Heart right ventricle (tissue), 16 donors: Measurements from ENCODE around the gene ZNF462. TPM values are rescaled to one million over a fixed set of nuclear protein-coding genes. Genes with fewer than 3 reads are reported as not detected.

ENCODE experiments used
- ATAC-seq, 8 donors: fragments of 200-7000 bp; cut with Tn5 transposase; one replicate each; pipeline ENCODE4 v1.9.1; 2020; ENCODE audit warnings: mild to moderate bottlenecking in 8 of 8, moderate library complexity in 8 of 8, moderate number of reproducible peaks in 1 of 8
- DNase-seq, 2 donors: peaks; one replicate each; pipeline ENCODE4 v3.0.0-alpha.2; 2020
- H3K27ac ChIP-seq, 10 donors: fragments of 200-600 bp; sonication (generic) in 2 of 10; one replicate each; pipeline versions ENCODE4 v1.5.0 to v1.8.0; 2020 to 2022; ENCODE audit warnings: mild to moderate bottlenecking in 3 of 10
- H3K27me3 ChIP-seq, 7 donors: fragments of 200-600 bp; one replicate each; pipeline ENCODE4 v1.8.0; 2021 to 2022; ENCODE audit warnings: mild to moderate bottlenecking in 2 of 7
- H3K36me3 ChIP-seq, 9 donors: fragments of 200-600 bp; sonication (generic) in 1 of 9; one replicate each; pipeline versions ENCODE4 v1.5.0 to v1.8.0; 2020 to 2022; ENCODE audit warnings: mild to moderate bottlenecking in 2 of 9
- H3K4me1 ChIP-seq, 9 donors: fragments of 200-600 bp; sonication (generic) in 1 of 9; one replicate each; pipeline versions ENCODE4 v1.5.0 to v1.8.0; 2020 to 2022; ENCODE audit warnings: mild to moderate bottlenecking in 4 of 9
- H3K4me3 ChIP-seq, 10 donors: fragments of 200-600 bp; sonication (generic) in 2 of 10; one replicate each; pipeline versions ENCODE4 v1.5.0 to v1.8.0; 2020 to 2022; ENCODE audit warnings: mild to moderate bottlenecking in 7 of 10, moderate library complexity in 2 of 10
- H3K9me3 ChIP-seq, 11 donors: fragments of 200-600 bp in 10 of 11; sonication (generic) in 2 of 11; one replicate each; pipeline versions ENCODE4 v1.5.0 to v1.8.0; 2013 to 2022; ENCODE audit warnings: mild to moderate bottlenecking in 2 of 11, control low read depth in 1 of 11, moderate library complexity in 1 of 11
- CTCF ChIP-seq, 9 donors: fragments of 200-600 bp; sonication (generic) in 2 of 9; IDR thresholded peaks; one replicate each; pipeline versions ENCODE4 v1.5.0 to v1.8.0; 2021 to 2022; ENCODE audit warnings: antibody characterized with exemption in 9 of 9, mild to moderate bottlenecking in 5 of 9, moderate library complexity in 1 of 9
- WGBS, 2 donors: extraction: QIAGEN DNeasy Blood & Tissue Kit; methylation state at CpG; one replicate each; pipeline ENCODE4 v1.1.7; 2013; ENCODE audit warnings: inconsistent platforms in 1 of 2; 5-methylcytosine and 5-hydroxymethylcytosine counted together
- intact Hi-C, 10 donors: fragments of 100-400 bp; cut with DNase I; formaldehyde crosslinking; loops; one replicate each; pipeline versions ENCODE4 v1.11.1 to v1.14.2; 2022
- polyA plus RNA-seq, 2 donors: library from polyadenylated mRNA; stranded (reverse); fragments of 200-250 nt; gene quantifications; one replicate each; pipeline ENCODE4 v1.2.3, GENCODE V29; 2013
- total RNA-seq, 10 donors: library from RNA; stranded (reverse); fragmentation: NEBNext Ultra II Directional in 3 of 10; extraction: Animal tissue kit (Norgen Biotek cat#: 25700) in 3 of 10; gene quantifications; one replicate each; pipeline versions ENCODE4 v1.2.1 to v1.2.4, GENCODE V29; 2021 to 2023
- donor health status: Arrhythmogenic right ventricular cardiomyopathy.
- donor health status: ischemic (EF 13 %, LVEDD 7.1; RV severe dilation, severe dysfunction).
- donor health status: healthy with polysubstance abuse.
- donor health status: DM: no; HTN: yes; CAD: no.
- donor health status: DM: no; HTN: no; CAD: no.
- donor health status: ischemic (EF 25% LVEDD 6.9; RV normal size, moderate dysfunction).
- donor health status: ischemic (EF 25% LVEDD 5.7; RV mildly dilated, moderate dysfunction).
- donor health status: healthy.
- donor health status: DM: yes; HTN: yes; CAD: no.
- donor health status: Ischemic cardiomyopathy.
- donor health status: ischemic (EF 35%, LVEDD 5.7; RV mildly dilated, moderate dysfunction).
- donor health status: nonischemic (EF 11% LVEDD 7.7; RV severe dilation, severe dysfunction).
- donor health status: DM: yes; HTN: yes; CAD: no.
- donor health status: PGD.
- donor health status: ischemic (EF 29% LVEDD 5.4; RV normal size, mild dysfunction).
- donor health status: nonischemic (EF 23%, LVEDD 6.1; RV moderate dilation, normal function).

Gene ZNF462
- total and polyA plus RNA-seq, 12 donors, result 1.9 to 47.7 (median 33.1) TPM

- ATAC-seq (peak in 1 of 8 donors; percentile 4), DNase-seq (no peak)
- 73 to 83% methylated on average over 4 of the region's 4 CpGs for WGBS, 2 donors
- intact Hi-C loops, result no loop called here
- no peak for TF ChIP-seq CTCF (IDR thresholded peaks at IDR 0.05)
- Histone ChIP-seq H3K27me3 (no peaks in the 10 kb centered on the region), H3K27ac (no peak overlapping the region), H3K36me3 (no peaks in the 10 kb centered on the region), H3K9me3 (no peaks in the 10 kb centered on the region), H3K4me1 (peaks cover 0 to 56% (median 39%) of the 10 kb centered on the region in 9 donors), H3K4me3 (no peak overlapping the region)
Observed at GRCh38 chr9:106890608-106891007, 27.6 kb downstream of the ZNF462 start.

- no peaks in the 10 kb centered on the region for H3K36me3 ChIP-seq
- DNase-seq (no peak), ATAC-seq (no peak)
- intact Hi-C loops, result no loop called here
- no peak for TF ChIP-seq CTCF (IDR thresholded peaks at IDR 0.05)
- peaks cover 0 to 49% (median 33%) of the 10 kb centered on the region in 9 donors for H3K4me1 ChIP-seq
- no peak overlapping the region for H3K27ac ChIP-seq
- H3K9me3 ChIP-seq, result no peaks in the 10 kb centered on the region
- H3K27me3 ChIP-seq, result no peaks in the 10 kb centered on the region
- no peak overlapping the region for H3K4me3 ChIP-seq
- 50 to 52% methylated on average over 5 of the region's 5 CpGs for WGBS, 2 donors
Observed at GRCh38 chr9:106891286-106891685, 28.3 kb downstream of the ZNF462 start.

GRCh38 chr9:106892632-106893031 lies 29.7 kb downstream of the ZNF462 start:
- intact Hi-C loops, result no loop called here
- Histone ChIP-seq H3K27me3 (no peaks in the 10 kb centered on the region), H3K36me3 (no peaks in the 10 kb centered on the region), H3K27ac (peak overlapping the region in 5 of 10 donors; percentile 2 to 63 (median 41)), H3K4me1 (peaks cover 0 to 57% (median 32%) of the 10 kb centered on the region in 9 donors), H3K9me3 (no peaks in the 10 kb centered on the region), H3K4me3 (no peak overlapping the region)
- WGBS, 2 donors, result 72 to 79% methylated on average over 4 of the region's 4 CpGs
- ATAC-seq (peak; percentile 62 to 90 (median 77)), DNase-seq (peak; percentile 22 to 41)
- no peak for TF ChIP-seq CTCF (IDR thresholded peaks at IDR 0.05)

- intact Hi-C loops, result no loop called here
- WGBS, 2 donors, result 44 to 52% methylated on average over 1 of the region's 1 CpG
- peak overlapping the region in 6 of 10 donors; percentile 2 to 63 (median 30) for H3K27ac ChIP-seq
- DNase-seq, result no peak
- H3K9me3 ChIP-seq, result no peaks in the 10 kb centered on the region
- peak in 4 of 8 donors; percentile 27 to 61 (median 35) for ATAC-seq
- H3K4me1 ChIP-seq, result peaks cover 0 to 61% (median 37%) of the 10 kb centered on the region in 9 donors
- H3K36me3 ChIP-seq, result no peaks in the 10 kb centered on the region
- no peak overlapping the region for H3K4me3 ChIP-seq
- no peak for TF ChIP-seq CTCF (IDR thresholded peaks at IDR 0.05)
- H3K27me3 ChIP-seq, result no peaks in the 10 kb centered on the region
Observed at GRCh38 chr9:106893088-106893487, 30.1 kb downstream of the ZNF462 start.
